Measurements from ENCODE around the gene MRPL18. TPM values are rescaled to one million over a fixed set of nuclear protein-coding genes. Genes with fewer than 3 reads are reported as not detected.

The MRPL18 gene
- total RNA-seq, 1 donor: 47.8 TPM

GRCh38 chr6:159761129-159761872, 29.0 kb upstream of the MRPL18 start:
- Histone ChIP-seq H3K79me2 (ENCODE audit: insufficient read depth, low read length) (peaks cover 17% of the 10 kb centered on the region), H4K20me1 (ENCODE audit: insufficient read depth, low read length) (peaks cover 3% of the 10 kb centered on the region), H3K4me1 (ENCODE audit: insufficient read depth, low read length) (peaks cover 35% of the 10 kb centered on the region), H3K9me3 (ENCODE audit: low read depth, low read length) (no peaks in the 10 kb centered on the region), H3K4me3 (ENCODE audit: insufficient read depth, low read length) (peak overlapping the region; percentile 92), H3K27ac (ENCODE audit: low read depth, low read length) (peak overlapping the region; percentile 86), H3K27me3 (ENCODE audit: insufficient read depth, low read length) (no peaks in the 10 kb centered on the region), H3K4me2 (ENCODE audit: insufficient read depth, low read length) (peak overlapping the region; percentile 96), H3K36me3 (ENCODE audit: insufficient read depth, low read length) (peaks cover 28% of the 10 kb centered on the region), H2AFZ (ENCODE audit: low read length) (peak overlapping the region; percentile 81)
- DNase-seq (ENCODE audit: insufficient read length, low spot score, missing footprints): peak; percentile 84
- TF ChIP-seq CTCF (IDR thresholded peaks at IDR 0.05; ENCODE audit: extremely low read depth, low read depth, low read length): no peak

GRCh38 chr6:159761873-159762680, 28.2 kb upstream of the MRPL18 start, which contains the start of gene ACAT2:
Gene ACAT2 (plus strand): TSS chr6:159762045. CDS start chr6:159762088, 43 bp downstream.
- Histone ChIP-seq H3K27ac (ENCODE audit: low read depth, low read length) (peak within 1 kb of the TSS; percentile 88), H3K9me3 (ENCODE audit: low read depth, low read length) (no peaks in the 10 kb centered on the region), H3K4me3 (ENCODE audit: insufficient read depth, low read length) (peak within 1 kb of the TSS; percentile 92), H4K20me1 (ENCODE audit: insufficient read depth, low read length) (peaks cover 3% of the 10 kb centered on the region), H3K4me1 (ENCODE audit: insufficient read depth, low read length) (peaks cover 35% of the 10 kb centered on the region), H3K36me3 (ENCODE audit: insufficient read depth, low read length) (peaks cover 26% of the 10 kb centered on the region), H3K27me3 (ENCODE audit: insufficient read depth, low read length) (no peaks in the 10 kb centered on the region), H3K79me2 (ENCODE audit: insufficient read depth, low read length) (peaks cover 17% of the 10 kb centered on the region), H3K4me2 (ENCODE audit: insufficient read depth, low read length) (peak within 1 kb of the TSS; percentile 96), H2AFZ (ENCODE audit: low read length) (peak within 1 kb of the TSS; percentile 89)
- peak; percentile 99 for DNase-seq (ENCODE audit: insufficient read length, low spot score, missing footprints)
- no peak for TF ChIP-seq CTCF (IDR thresholded peaks at IDR 0.05; ENCODE audit: extremely low read depth, low read depth, low read length)

- H3K9me3 ChIP-seq (ENCODE audit: low read depth, low read length): no peaks in the 10 kb centered on the region
- H3K4me1 ChIP-seq (ENCODE audit: insufficient read depth, low read length): peaks cover 35% of the 10 kb centered on the region
- H3K27ac ChIP-seq (ENCODE audit: low read depth, low read length): peak overlapping the region; percentile 88
- peak overlapping the region; percentile 96 for H3K4me2 ChIP-seq (ENCODE audit: insufficient read depth, low read length)
- peaks cover 3% of the 10 kb centered on the region for H4K20me1 ChIP-seq (ENCODE audit: insufficient read depth, low read length)
- peak overlapping the region; percentile 92 for H3K4me3 ChIP-seq (ENCODE audit: insufficient read depth, low read length)
- no peak for TF ChIP-seq CTCF (IDR thresholded peaks at IDR 0.05; ENCODE audit: extremely low read depth, low read depth, low read length)
- peaks cover 31% of the 10 kb centered on the region for H3K36me3 ChIP-seq (ENCODE audit: insufficient read depth, low read length)
- no peaks in the 10 kb centered on the region for H3K27me3 ChIP-seq (ENCODE audit: insufficient read depth, low read length)
- H3K79me2 ChIP-seq (ENCODE audit: insufficient read depth, low read length): peaks cover 17% of the 10 kb centered on the region
- peak; percentile 66 for DNase-seq (ENCODE audit: insufficient read length, low spot score, missing footprints)
- peak overlapping the region; percentile 69 for H2AFZ ChIP-seq (ENCODE audit: low read length)
Observed at GRCh38 chr6:159762681-159763293, 27.5 kb upstream of the MRPL18 start.
